Smooth muscle cell (in vitro differentiated cells): ENCODE measurements around the gene ATP2A3. TPM values are rescaled to one million over a fixed set of nuclear protein-coding genes. Genes with fewer than 3 reads are reported as not detected.

Source experiments
- DNase-seq: peaks from one replicate; lab custom pipeline; 2025; ENCODE audit not compliant: unreplicated experiment; lab: John Stamatoyannopoulos, UW
- H2AFZ ChIP-seq: fragments of 200-600 bp; sonication (generic); 2 replicates; pipeline ENCODE4 v1.6.0; 2016; ENCODE audit warnings: antibody characterized with exemption, low read depth, mild to moderate bottlenecking
- H3F3A ChIP-seq: fragments of 200-600 bp; sonication (generic); 2 replicates; pipeline ENCODE4 v1.6.0; 2017; ENCODE audit warnings: antibody characterized with exemption, low read depth
- H3K27ac ChIP-seq: fragments of 200-600 bp; sonication (generic); 2 replicates; pipeline ENCODE4 v1.5.1; 2016; ENCODE audit warnings: low read depth, mild to moderate bottlenecking
- H3K27me3 ChIP-seq: fragments of 200-600 bp; sonication (generic); 2 replicates; pipeline ENCODE4 v1.6.1; 2016; ENCODE audit warnings: low read depth, mild to moderate bottlenecking
- H3K36me3 ChIP-seq: fragments of 200-600 bp; sonication (generic); 2 replicates; pipeline ENCODE4 v1.5.1; 2016; ENCODE audit warnings: low read depth
- H3K4me1 ChIP-seq: fragments of 200-600 bp; sonication (generic); 2 replicates; pipeline ENCODE4 v1.5.1; 2016; ENCODE audit warnings: low read depth
- H3K4me2 ChIP-seq: fragments of 200-600 bp; sonication (generic); 2 replicates; pipeline ENCODE4 v1.6.0; 2016; ENCODE audit warnings: mild to moderate bottlenecking
- H3K4me3 ChIP-seq: fragments of 200-600 bp; sonication (generic); 2 replicates; pipeline ENCODE4 v1.5.1; 2016; ENCODE audit warnings: mild to moderate bottlenecking
- H3K79me2 ChIP-seq: fragments of 200-600 bp; sonication (generic); 2 replicates; pipeline ENCODE4 v1.6.0; 2016; ENCODE audit warnings: low read depth, mild to moderate bottlenecking
- H3K9ac ChIP-seq: fragments of 200-600 bp; sonication (generic); 2 replicates; pipeline ENCODE4 v1.6.0; 2016; ENCODE audit warnings: low read depth
- H3K9me3 ChIP-seq: fragments of 200-600 bp; sonication (generic); replicated peaks from 2 replicates; pipeline ENCODE4 v1.5.1; 2016; ENCODE audit warnings: low read depth
- H4K20me1 ChIP-seq: fragments of 200-600 bp; sonication (generic); 2 replicates; pipeline ENCODE4 v1.6.0; 2016; ENCODE audit warnings: low read depth
- CTCF ChIP-seq: fragments of 200-600 bp; sonication (generic); IDR thresholded peaks from 2 replicates; pipeline ENCODE4 v1.5.1; 2017; ENCODE audit warnings: borderline replicate concordance, mild to moderate bottlenecking, antibody characterized with exemption; ENCODE audit not compliant: insufficient read depth, poor library complexity, severe bottlenecking
- WGBS: methylation state at CpG from one replicate; pipeline ENCODE4 v1.1.7; 2016; ENCODE audit warnings: low lambda C conversion rate; 5-methylcytosine and 5-hydroxymethylcytosine counted together
- polyA plus RNA-seq: library from polyadenylated mRNA; unstranded; fragments of >200 nt; fragmentation: Nextera tagmentation; extraction: Ambion mirVana; gene quantifications from 2 replicates; pipeline ENCODE4 v1.2.1, GENCODE V29; 2016
- total RNA-seq: library from RNA; depleted of rRNA; stranded (reverse); fragments of >200 nt; gene quantifications from 2 replicates; pipeline ENCODE4 v1.2.3, GENCODE V29; 2014

Gene ATP2A3
- total and polyA plus RNA-seq, 2 experiments from 2014 or later: 4.2 to 7.8 TPM

GRCh38 chr17:3922765-3923164, 41.5 kb downstream of the ATP2A3 start:
- WGBS: 92% methylated on average over 7 of the region's 7 CpGs
- Histone ChIP-seq H3K36me3 (no peaks in the 10 kb centered on the region), H3K9me3 (no peaks in the 10 kb centered on the region), H3K4me1 (no peaks in the 10 kb centered on the region), H3K27ac (no peak overlapping the region), H3K79me2 (no peaks in the 10 kb centered on the region), H3K4me3 (no peak overlapping the region), H2AFZ (no peak overlapping the region), H3K4me2 (no peak overlapping the region), H3F3A (no peaks in the 10 kb centered on the region), H3K27me3 (no peaks in the 10 kb centered on the region), H3K9ac (no peak overlapping the region), H4K20me1 (no peaks in the 10 kb centered on the region)
- TF ChIP-seq CTCF: no peak
- DNase-seq: no peak

GRCh38 chr17:3921502-3922319, 42.5 kb downstream of the ATP2A3 start:
- Histone ChIP-seq H3K9me3 (no peaks in the 10 kb centered on the region), H3K4me2 (no peak overlapping the region), H3K27me3 (no peaks in the 10 kb centered on the region), H3K27ac (no peak overlapping the region), H3K4me1 (no peaks in the 10 kb centered on the region), H2AFZ (no peak overlapping the region), H3K9ac (no peak overlapping the region), H3F3A (no peaks in the 10 kb centered on the region), H3K4me3 (no peak overlapping the region), H3K79me2 (no peaks in the 10 kb centered on the region), H3K36me3 (no peaks in the 10 kb centered on the region), H4K20me1 (no peaks in the 10 kb centered on the region)
- WGBS: 90% methylated on average over 27 of the region's 27 CpGs
- DNase-seq: no peak
- TF ChIP-seq CTCF: no peak

GRCh38 chr17:3921006-3921405, 43.2 kb downstream of the ATP2A3 start:
- no peak overlapping the region for H3K4me2 ChIP-seq
- no peaks in the 10 kb centered on the region for H3K4me1 ChIP-seq
- TF ChIP-seq CTCF: no peak
- H3K27me3 ChIP-seq: no peaks in the 10 kb centered on the region
- no peaks in the 10 kb centered on the region for H3K79me2 ChIP-seq
- WGBS: 93% methylated on average over 16 of the region's 16 CpGs
- H3K9ac ChIP-seq: no peak overlapping the region
- H3K27ac ChIP-seq: no peak overlapping the region
- no peaks in the 10 kb centered on the region for H3K36me3 ChIP-seq
- H3F3A ChIP-seq: no peaks in the 10 kb centered on the region
- DNase-seq: no peak
- H3K4me3 ChIP-seq: no peak overlapping the region
- no peak overlapping the region for H2AFZ ChIP-seq
- H4K20me1 ChIP-seq: no peaks in the 10 kb centered on the region
- no peaks in the 10 kb centered on the region for H3K9me3 ChIP-seq

GRCh38 chr17:3919123-3919624, 45.1 kb downstream of the ATP2A3 start:
- Histone ChIP-seq H3K79me2 (no peaks in the 10 kb centered on the region), H3K9me3 (no peaks in the 10 kb centered on the region), H3K36me3 (no peaks in the 10 kb centered on the region), H3K4me3 (no peak overlapping the region), H3K27me3 (no peaks in the 10 kb centered on the region), H2AFZ (no peak overlapping the region), H4K20me1 (no peaks in the 10 kb centered on the region), H3K27ac (no peak overlapping the region), H3K4me1 (no peaks in the 10 kb centered on the region), H3K4me2 (no peak overlapping the region), H3K9ac (no peak overlapping the region), H3F3A (no peaks in the 10 kb centered on the region)
- WGBS: 94% methylated on average over 22 of the region's 22 CpGs
- DNase-seq: no peak
- no peak for TF ChIP-seq CTCF
